ENCODE results near the gene BCOR. TPM values are rescaled to one million over a fixed set of nuclear protein-coding genes. Genes with fewer than 3 reads are reported as not detected.

BCOR gene
- total RNA-seq = 74.6 and 82.2 TPM in 2 replicates

DNA sequence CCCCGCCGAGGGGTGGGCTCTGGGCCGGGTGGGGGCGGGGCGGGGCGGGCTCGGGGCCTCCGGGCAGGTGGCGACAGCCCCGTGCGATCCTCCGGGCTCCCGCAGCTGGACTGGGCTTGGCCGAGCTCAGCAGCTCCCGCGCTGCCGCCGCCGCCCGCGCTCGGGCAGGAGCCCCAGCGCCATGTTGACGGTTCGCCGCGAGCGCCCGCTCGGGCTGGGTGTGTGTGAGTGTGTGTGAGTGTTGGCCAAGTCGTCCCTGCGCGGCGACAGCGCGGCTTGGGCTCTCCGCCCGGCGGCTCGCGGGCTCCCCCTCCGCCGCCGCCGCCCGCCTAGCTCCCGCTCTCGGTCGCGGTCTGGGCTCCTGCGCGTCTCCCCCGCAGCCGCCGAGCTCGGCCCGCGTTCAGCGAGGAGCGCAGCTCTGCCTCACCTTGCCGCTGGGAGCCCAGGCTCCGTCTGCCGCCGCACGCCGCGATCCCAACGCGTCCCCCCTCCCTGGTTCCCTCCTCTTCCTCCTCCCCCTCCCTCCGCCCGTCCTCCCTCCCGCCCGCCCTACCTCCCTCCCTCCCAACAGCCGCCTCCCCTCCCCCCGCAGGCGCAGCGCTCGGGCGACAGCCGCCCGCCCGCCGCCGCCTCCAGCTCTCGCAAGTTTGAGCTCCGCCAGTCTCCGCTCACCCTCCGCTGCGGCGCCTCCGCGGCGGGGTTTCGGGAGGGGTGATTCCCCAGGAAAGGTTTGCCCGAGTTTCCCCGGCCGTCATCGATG lies at the start of gene BCOR:
Gene BCOR, minus strand, starts transcription at position 455 of the 760 bp plus-strand sequence. CDS start 20,029 bp downstream, outside the sequence.
- H3K27me3 Mint-ChIP-seq (ENCODE audit: low read depth) = no peaks in the 10 kb centered on the region
- peaks cover 28% of the 10 kb centered on the region for H3K4me1 Mint-ChIP-seq (ENCODE audit: low read depth)
- peak within 1 kb of the TSS; percentile 90 for H3K4me3 Mint-ChIP-seq (ENCODE audit: low read depth)
- H3K36me3 Mint-ChIP-seq (ENCODE audit: low read depth) = peaks cover 27% of the 10 kb centered on the region
- peak; percentile 71 for DNase-seq (ENCODE audit: low spot score)
- intact Hi-C loops (cut with micrococcal nuclease) = loop anchor here (1.0 to 10.0 kb wide), 7 partner anchors 9 to 331 kb away; no protein-coding TSS in a partner anchor
- peak within 1 kb of the TSS; percentile 95 for H3K27ac Mint-ChIP-seq
- H3K9me3 Mint-ChIP-seq = no peaks in the 10 kb centered on the region

DNA sequence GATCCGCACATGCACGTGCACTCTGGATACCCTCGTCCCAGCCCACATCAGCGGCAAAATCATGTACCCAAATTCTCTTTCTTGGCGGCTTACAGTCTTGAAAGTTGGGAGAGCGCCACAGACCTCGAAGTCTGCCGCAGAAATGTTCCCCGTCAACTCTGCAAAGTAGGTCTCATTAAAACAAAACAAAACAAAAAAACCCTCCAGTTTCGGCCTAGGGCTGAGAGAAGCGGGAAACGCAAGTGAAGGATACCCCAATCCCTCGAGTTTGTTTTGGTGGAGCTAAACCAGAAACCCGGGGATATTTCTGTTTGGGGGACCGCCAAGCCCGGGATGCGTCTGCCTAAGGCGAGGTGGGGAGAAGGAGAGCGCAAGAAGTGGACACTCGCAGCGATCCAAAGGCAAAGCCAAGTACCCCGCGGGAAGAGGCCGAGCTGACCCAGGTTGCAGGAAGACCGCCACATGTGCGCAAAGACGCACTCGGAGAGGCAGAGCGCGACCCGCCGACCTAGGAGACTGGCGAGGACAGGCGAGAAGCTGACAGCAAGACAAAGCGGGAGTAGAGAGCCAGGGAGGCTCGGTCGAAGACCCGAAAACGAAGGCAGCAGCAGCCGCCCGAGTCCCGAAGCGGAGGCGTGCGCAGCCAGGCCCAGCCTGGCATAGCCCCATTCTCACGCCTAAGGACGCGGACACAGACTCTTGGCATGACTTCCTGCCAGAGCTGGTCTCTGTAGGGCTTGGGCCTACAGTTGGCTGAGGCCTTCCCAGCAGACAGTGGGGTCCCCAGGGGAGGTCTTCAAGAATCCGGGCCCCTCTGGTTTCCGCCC lies 49.6 kb upstream of the BCOR start:
- no peak for DNase-seq (ENCODE audit: low spot score)
- no peaks in the 10 kb centered on the region for H3K27me3 Mint-ChIP-seq (ENCODE audit: low read depth)
- H3K9me3 Mint-ChIP-seq = no peaks in the 10 kb centered on the region
- intact Hi-C loops (cut with micrococcal nuclease) = no loop called here
- no peaks in the 10 kb centered on the region for H3K36me3 Mint-ChIP-seq (ENCODE audit: low read depth)
- H3K4me3 Mint-ChIP-seq (ENCODE audit: low read depth) = peak overlapping the region; percentile 17
- H3K4me1 Mint-ChIP-seq (ENCODE audit: low read depth) = peaks cover 13% of the 10 kb centered on the region
- H3K27ac Mint-ChIP-seq = no peak overlapping the region

DNA sequence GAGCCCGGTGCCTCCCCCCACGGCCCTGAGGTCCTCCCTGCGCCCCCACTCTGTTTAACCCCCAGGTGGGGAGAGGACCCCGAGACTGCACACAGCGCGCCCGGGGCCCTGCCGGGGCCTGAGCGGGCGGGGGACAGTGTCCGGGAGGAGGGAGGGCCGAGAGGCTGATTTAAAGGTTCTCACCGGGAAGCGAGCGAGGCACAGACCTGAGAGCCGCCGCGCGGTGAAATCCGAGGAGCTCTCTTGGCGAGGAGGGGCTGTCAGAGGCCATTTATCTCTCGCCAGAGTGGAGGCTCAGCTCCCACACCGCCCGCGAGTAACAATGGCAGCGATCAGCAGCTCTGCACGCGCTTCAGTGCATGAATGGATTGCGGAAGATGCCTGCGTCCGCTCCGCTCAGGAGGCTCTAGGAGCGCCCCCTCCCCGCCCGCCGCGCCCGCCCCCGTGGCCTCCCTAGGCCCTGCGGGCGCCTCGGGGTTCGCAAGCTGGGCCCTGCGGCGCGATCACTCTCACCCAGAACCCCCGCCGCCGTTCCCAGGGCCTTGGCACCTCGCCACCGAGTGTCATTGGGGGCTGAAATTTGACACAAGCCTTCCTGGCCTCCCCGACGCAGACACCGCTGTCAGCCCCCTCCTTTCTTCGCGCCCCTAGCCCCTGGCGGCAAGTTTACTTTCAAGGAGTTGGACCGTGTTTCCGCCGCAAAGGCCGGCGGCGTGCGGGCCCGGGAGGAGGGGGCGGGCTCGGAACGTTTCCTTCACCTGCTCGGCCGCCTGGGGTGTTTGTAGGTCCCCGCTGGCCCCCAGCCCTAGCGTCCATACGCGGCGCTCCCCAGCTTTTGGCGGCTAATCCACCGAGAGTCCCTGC lies 48.7 kb upstream of the BCOR start:
- H3K4me3 Mint-ChIP-seq (ENCODE audit: low read depth) = peak overlapping the region; percentile 30
- peaks cover 13% of the 10 kb centered on the region for H3K4me1 Mint-ChIP-seq (ENCODE audit: low read depth)
- no peak overlapping the region for H3K27ac Mint-ChIP-seq
- no peaks in the 10 kb centered on the region for H3K9me3 Mint-ChIP-seq
- no peaks in the 10 kb centered on the region for H3K27me3 Mint-ChIP-seq (ENCODE audit: low read depth)
- no peak for DNase-seq (ENCODE audit: low spot score)
- intact Hi-C loops (cut with micrococcal nuclease) = no loop called here
- H3K36me3 Mint-ChIP-seq (ENCODE audit: low read depth) = no peaks in the 10 kb centered on the region

DNA sequence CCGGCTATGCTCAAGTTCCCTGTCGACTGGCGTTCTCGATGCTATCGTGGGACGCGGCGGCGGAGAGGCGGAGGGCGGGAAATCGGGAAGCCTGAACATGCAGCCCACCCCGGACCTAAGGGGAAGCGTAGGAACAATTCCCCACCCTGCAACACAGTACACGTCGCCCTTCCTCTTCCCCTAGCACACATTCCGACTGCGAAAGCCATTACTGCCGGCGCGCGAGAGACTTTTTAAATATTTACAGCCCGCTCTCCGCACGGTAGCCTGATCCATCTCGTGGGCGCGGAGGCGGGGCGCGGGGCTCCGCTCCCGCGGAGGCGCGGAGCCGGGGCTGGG lies 48.1 kb upstream of the BCOR start:
- no peaks in the 10 kb centered on the region for H3K9me3 Mint-ChIP-seq
- DNase-seq (ENCODE audit: low spot score) = no peak
- intact Hi-C loops (cut with micrococcal nuclease) = no loop called here
- peak overlapping the region; percentile 42 for H3K4me3 Mint-ChIP-seq (ENCODE audit: low read depth)
- no peaks in the 10 kb centered on the region for H3K36me3 Mint-ChIP-seq (ENCODE audit: low read depth)
- H3K4me1 Mint-ChIP-seq (ENCODE audit: low read depth) = peaks cover 13% of the 10 kb centered on the region
- H3K27me3 Mint-ChIP-seq (ENCODE audit: low read depth) = no peaks in the 10 kb centered on the region
- H3K27ac Mint-ChIP-seq = no peak overlapping the region

DNA sequence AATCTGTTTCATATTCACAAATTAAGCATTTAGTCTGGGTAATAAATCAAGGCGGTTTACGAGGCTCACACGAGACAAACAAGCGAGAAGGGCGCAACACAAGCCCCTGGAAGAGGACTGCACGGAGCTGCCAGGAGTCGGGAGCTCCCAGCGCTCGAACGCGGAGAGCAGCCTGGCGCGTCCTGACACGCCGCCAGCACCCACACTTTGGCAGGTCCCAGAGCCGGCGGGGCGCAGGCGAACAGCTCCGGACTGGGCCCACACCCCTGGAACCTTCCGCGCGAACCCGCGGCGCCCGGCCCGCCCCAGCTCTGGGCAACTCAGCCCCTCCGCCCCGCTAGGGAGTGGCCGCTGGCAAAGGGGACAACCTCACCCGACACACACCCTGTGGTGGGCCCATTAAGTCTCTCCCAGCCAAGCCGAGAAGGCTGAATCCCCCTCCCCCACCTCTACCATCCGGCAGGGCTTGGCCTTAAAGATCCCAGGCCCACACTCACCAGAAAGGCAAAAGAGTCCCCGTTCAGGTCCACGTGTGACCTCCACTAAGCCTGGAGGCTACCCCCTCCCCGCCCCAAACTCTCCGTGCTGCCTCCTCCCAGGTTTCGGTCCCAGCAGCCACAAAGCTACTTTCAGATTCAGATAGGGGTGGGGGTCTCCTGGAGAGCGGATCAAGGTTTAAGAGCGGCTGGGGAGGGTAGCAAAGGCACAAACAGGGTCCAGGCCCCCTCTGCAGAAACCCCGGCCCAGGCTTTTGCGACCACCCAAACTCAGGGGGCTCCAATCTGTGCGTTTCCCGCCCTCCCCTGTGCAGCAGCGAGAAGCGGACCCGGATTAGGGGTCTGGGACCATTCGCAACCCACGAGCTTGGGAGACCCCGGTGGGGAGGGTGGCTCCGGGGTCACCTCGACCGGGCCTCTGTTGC lies 47.5 kb upstream of the BCOR start:
- H3K4me3 Mint-ChIP-seq (ENCODE audit: low read depth) = no peak overlapping the region
- DNase-seq (ENCODE audit: low spot score) = no peak
- no peaks in the 10 kb centered on the region for H3K27me3 Mint-ChIP-seq (ENCODE audit: low read depth)
- peaks cover 13% of the 10 kb centered on the region for H3K4me1 Mint-ChIP-seq (ENCODE audit: low read depth)
- no peaks in the 10 kb centered on the region for H3K36me3 Mint-ChIP-seq (ENCODE audit: low read depth)
- intact Hi-C loops (cut with micrococcal nuclease) = no loop called here
- H3K9me3 Mint-ChIP-seq = no peaks in the 10 kb centered on the region
- no peak overlapping the region for H3K27ac Mint-ChIP-seq

DNA sequence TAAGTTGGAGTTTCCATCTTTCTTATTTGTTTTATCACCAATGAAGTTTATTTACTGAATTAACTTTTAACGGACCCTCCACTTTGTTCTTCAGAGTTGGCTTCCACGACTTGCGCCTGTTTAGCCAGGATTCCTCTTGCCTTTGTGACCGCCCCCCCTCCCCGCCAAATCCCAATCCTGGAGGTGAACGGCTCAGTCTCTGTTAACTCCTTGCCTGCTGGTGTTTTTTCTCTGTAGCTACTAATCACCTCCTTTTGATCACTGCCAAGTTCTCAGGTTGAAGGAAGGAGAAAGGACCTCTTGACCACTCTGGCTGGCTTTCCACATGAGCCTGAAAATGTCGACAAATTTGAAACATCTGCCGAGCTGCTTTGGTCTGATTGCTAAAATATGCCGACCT lies 46.8 kb upstream of the BCOR start:
- H3K36me3 Mint-ChIP-seq (ENCODE audit: low read depth) = no peaks in the 10 kb centered on the region
- no peak overlapping the region for H3K4me3 Mint-ChIP-seq (ENCODE audit: low read depth)
- DNase-seq (ENCODE audit: low spot score) = no peak
- intact Hi-C loops (cut with micrococcal nuclease) = no loop called here
- H3K27me3 Mint-ChIP-seq (ENCODE audit: low read depth) = no peaks in the 10 kb centered on the region
- H3K27ac Mint-ChIP-seq = no peak overlapping the region
- no peaks in the 10 kb centered on the region for H3K9me3 Mint-ChIP-seq
- peaks cover 13% of the 10 kb centered on the region for H3K4me1 Mint-ChIP-seq (ENCODE audit: low read depth)

DNA sequence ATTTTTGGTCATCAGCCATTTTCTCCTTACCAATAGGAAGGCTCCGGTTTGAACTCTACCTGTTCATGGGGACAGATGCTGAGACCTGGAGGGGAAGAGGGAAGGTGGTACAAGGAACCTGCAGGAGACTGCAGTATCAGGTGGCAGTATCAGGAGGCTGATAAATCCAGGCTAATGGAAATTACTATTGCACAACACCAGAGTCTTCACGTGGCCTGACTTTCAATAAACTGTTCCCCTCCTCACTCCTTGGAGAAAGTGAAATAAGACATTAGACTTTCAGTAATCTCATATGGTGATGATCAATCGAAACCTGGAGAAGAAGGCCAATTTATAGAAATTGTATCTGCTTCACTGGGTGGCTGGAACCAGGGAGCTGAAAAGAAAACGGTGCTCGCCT lies 46.2 kb upstream of the BCOR start:
- Mint-ChIP-seq H3K27ac (no peak overlapping the region), H3K4me3 (ENCODE audit: low read depth) (no peak overlapping the region), H3K36me3 (ENCODE audit: low read depth) (no peaks in the 10 kb centered on the region), H3K4me1 (ENCODE audit: low read depth) (peaks cover 10% of the 10 kb centered on the region), H3K9me3 (no peaks in the 10 kb centered on the region), H3K27me3 (ENCODE audit: low read depth) (no peaks in the 10 kb centered on the region)
- no peak for DNase-seq (ENCODE audit: low spot score)
- intact Hi-C loops (cut with micrococcal nuclease) = no loop called here

DNA sequence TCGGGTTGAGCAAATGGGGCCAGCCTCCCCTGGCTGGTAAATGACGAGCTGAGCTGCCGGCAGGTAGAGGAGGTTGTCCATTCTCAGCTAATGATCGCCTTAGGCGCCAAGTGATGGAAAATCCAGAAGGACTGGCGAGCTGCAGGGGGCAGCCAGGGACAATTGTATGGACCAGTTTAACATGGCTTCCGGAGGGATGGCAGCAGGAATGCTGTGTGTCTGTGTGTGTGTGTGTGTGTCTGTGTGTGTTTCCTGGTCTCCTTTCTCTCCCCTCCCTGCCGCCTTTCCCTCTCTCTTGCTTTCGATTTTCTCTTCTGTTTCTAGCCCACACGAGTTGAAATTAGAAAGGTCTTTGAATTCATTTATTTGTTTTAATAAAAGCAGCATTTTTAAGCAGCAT lies 45.2 kb upstream of the BCOR start:
- Mint-ChIP-seq H3K36me3 (ENCODE audit: low read depth) (no peaks in the 10 kb centered on the region), H3K9me3 (no peaks in the 10 kb centered on the region), H3K27me3 (ENCODE audit: low read depth) (no peaks in the 10 kb centered on the region), H3K4me3 (ENCODE audit: low read depth) (no peak overlapping the region), H3K27ac (no peak overlapping the region), H3K4me1 (ENCODE audit: low read depth) (peaks cover 2% of the 10 kb centered on the region)
- DNase-seq (ENCODE audit: low spot score) = no peak
- intact Hi-C loops (cut with micrococcal nuclease) = no loop called here

DNA sequence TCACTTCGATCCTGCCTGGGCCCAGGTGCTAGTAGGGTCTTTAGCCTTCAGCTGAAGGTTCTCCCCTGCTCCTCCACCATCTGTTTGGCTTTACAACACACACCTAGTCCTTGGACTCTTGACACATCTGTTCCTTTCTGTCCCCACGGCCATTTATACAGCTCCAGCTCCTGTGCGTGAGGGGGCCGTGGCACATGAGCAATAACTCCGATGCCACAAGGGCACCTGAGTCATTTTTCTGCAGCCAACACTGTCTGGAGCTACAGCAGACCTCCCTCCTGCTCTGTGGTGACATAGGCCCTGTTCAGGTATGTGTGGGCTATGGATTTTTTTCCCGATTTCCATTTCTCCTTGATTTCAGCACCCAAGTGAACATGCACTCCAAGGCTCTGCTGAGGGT lies 44.7 kb upstream of the BCOR start:
- Mint-ChIP-seq H3K9me3 (no peaks in the 10 kb centered on the region), H3K27me3 (ENCODE audit: low read depth) (no peaks in the 10 kb centered on the region), H3K4me1 (ENCODE audit: low read depth) (peaks cover 2% of the 10 kb centered on the region), H3K36me3 (ENCODE audit: low read depth) (no peaks in the 10 kb centered on the region), H3K4me3 (ENCODE audit: low read depth) (no peak overlapping the region), H3K27ac (no peak overlapping the region)
- no peak for DNase-seq (ENCODE audit: low spot score)
- intact Hi-C loops (cut with micrococcal nuclease) = no loop called here

DNA sequence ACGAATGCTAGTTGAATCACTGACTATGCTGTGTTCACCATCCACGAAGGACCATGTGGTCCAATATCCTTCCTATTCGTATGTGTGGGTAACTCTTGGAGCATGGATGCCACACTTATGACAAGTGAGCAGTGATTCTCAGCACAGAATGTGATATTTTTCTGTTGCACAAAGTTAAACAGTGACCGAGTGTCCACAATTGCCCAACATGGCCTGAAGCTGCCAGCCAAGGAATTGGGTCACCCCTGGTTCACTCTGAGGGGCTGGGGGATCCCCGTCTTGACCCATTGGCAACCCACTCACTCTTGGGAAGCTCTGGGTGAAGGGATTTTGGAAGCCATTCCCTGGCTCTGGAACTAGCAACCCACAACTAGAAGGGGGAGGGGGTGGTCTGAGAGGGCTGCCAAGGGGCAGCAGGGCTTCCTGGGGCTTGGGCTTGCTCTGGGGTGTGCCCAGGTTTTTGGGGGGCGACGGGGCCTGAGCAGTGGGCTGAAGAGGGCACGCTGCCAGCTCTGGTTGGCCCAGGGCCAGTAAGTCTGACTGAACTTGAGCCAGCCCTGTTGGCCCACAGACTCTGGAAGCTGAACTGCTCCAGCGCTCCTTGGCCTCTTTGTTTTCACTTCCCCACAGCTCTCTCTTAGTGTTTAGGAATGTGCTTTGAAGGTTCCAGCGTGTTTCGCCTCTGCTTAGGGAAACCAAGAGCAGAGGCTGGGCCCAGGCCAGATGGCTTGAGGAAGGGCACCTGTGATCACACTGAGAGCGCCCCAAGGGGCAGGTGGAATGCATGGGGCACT lies 43.1 kb upstream of the BCOR start:
- no peaks in the 10 kb centered on the region for H3K27me3 Mint-ChIP-seq (ENCODE audit: low read depth)
- intact Hi-C loops (cut with micrococcal nuclease) = no loop called here
- H3K9me3 Mint-ChIP-seq = no peaks in the 10 kb centered on the region
- H3K4me3 Mint-ChIP-seq (ENCODE audit: low read depth) = no peak overlapping the region
- no peaks in the 10 kb centered on the region for H3K36me3 Mint-ChIP-seq (ENCODE audit: low read depth)
- no peaks in the 10 kb centered on the region for H3K4me1 Mint-ChIP-seq (ENCODE audit: low read depth)
- DNase-seq (ENCODE audit: low spot score) = no peak
- no peak overlapping the region for H3K27ac Mint-ChIP-seq

DNA sequence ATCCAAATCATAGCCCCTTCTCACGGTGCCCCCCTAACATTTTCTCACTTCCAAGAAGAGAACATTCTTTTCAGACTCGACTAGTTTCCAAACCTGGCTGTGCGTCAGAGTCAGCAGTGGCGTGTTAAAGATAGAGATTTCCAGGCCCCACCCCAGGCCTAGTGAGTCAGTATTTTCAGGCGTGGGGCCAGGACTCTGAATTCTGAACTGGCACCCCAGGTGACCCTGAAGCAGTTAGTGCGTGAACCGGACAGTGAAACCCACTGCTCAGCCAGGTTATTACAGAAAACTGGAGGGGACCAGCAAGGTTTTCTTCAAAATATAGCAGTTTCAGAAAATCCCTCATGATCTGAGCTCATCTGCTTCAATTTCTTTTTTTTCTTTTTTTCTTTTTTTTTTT lies 35.0 kb upstream of the BCOR start:
- Mint-ChIP-seq H3K27ac (no peak overlapping the region), H3K36me3 (ENCODE audit: low read depth) (no peaks in the 10 kb centered on the region), H3K9me3 (no peaks in the 10 kb centered on the region)

More for the DNA sequence above, 35.0 kb upstream of the BCOR start:
- intact Hi-C loops (cut with micrococcal nuclease) = no loop called here
- H3K27me3 Mint-ChIP-seq (ENCODE audit: low read depth) = no peaks in the 10 kb centered on the region
- no peak for DNase-seq (ENCODE audit: low spot score)
- H3K4me1 Mint-ChIP-seq (ENCODE audit: low read depth) = no peaks in the 10 kb centered on the region
- H3K4me3 Mint-ChIP-seq (ENCODE audit: low read depth) = no peak overlapping the region

Measured in activated T-helper 2 cell treated with anti-CD3 and anti-CD28 coated beads, Interferon-gamma antibody, Interleukin-2, Interleukin-4, amounts not matched to agents 10 μg/mL and 5 μg/mL and 100 μg/mL, durations not matched to agents 14 hours and 24 hours and 36 hours (primary cell).